BJ (cell line): Measurements from ENCODE around the gene BLVRB. TPM values are rescaled to one million over a fixed set of nuclear protein-coding genes. Genes with fewer than 3 reads are reported as not detected.
A peak's percentile ranks its signal among the peaks of the same experiment; 100 is the strongest.

Experiments used
- CTCF ChIA-PET: fragments of 350-600 bp; formaldehyde crosslinking; extraction: SDS; loops from one replicate; lab custom pipeline; 2021; ENCODE audit warnings: antibody characterized with exemption, inconsistent platforms; lab: Yijun Ruan, JAX
- POLR2A ChIA-PET: fragments of 300-600 bp; sonication (Branson Sonifier 250); formaldehyde crosslinking; extraction: SDS; loops from one replicate; lab custom pipeline; 2021; ENCODE audit warnings: antibody characterized with exemption; lab: Charles Lee
- DNase-seq: peaks from one replicate; pipeline ENCODE4 v3.0.0-alpha.2; 2011; ENCODE audit warnings: low read depth
- H3K27me3 ChIP-seq: 2 replicates; pipeline ENCODE4 v1.6.0; 2011; ENCODE audit warnings: low read length; ENCODE audit not compliant: control insufficient read depth, insufficient read depth
- H3K36me3 ChIP-seq: 2 replicates; pipeline ENCODE4 v1.5.1; 2011; ENCODE audit warnings: low read length; ENCODE audit not compliant: control insufficient read depth, insufficient read depth
- H3K4me3 ChIP-seq: 2 replicates; pipeline ENCODE4 v1.5.1; 2011; ENCODE audit warnings: low read depth, mild to moderate bottlenecking, control low read depth, low read length
- polyA plus RNA-seq: library from polyadenylated mRNA; depleted of rRNA; stranded (reverse); fragments of >200 nt; gene quantifications from 2 replicates; pipeline ENCODE4 v1.2.3, GENCODE V29; 2011
- TF ChIP-seq, protein P1 (sequence below): IDR thresholded peaks from 2 replicates; pipeline ENCODE4 v1.5.1; 2011; ENCODE audit warnings: low read depth, mild to moderate bottlenecking, control low read depth, inconsistent platforms, low read length, moderate library complexity; ENCODE audit not compliant: insufficient read depth

The BLVRB gene
- polyA plus RNA-seq, 1 experiment, result 71.4 TPM

DNA sequence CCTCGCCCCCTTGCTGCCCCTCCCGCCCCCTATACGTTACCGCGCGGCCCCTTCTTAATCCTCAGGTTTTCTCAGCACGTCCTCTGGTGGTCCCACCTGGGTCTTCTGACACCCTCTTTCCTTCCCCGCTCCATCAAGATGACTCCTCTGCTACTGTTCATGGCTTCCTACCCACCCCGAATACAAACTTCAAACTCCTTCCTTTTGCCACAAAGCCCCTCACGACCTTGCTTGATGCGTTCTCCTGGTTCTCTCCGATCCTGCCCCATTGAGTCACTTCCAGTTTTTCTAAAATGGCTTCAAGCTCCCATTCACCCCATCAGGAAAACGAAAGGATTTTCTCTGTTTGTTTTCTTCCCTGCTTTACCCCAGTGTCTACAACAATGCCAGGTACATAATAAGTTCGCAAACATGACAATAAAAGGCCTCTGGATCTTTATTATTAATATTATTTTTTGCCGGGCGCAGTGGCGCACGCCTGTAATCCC lies 20.7 kb downstream of the BLVRB start:
- TF ChIP-seq, protein P1, sequence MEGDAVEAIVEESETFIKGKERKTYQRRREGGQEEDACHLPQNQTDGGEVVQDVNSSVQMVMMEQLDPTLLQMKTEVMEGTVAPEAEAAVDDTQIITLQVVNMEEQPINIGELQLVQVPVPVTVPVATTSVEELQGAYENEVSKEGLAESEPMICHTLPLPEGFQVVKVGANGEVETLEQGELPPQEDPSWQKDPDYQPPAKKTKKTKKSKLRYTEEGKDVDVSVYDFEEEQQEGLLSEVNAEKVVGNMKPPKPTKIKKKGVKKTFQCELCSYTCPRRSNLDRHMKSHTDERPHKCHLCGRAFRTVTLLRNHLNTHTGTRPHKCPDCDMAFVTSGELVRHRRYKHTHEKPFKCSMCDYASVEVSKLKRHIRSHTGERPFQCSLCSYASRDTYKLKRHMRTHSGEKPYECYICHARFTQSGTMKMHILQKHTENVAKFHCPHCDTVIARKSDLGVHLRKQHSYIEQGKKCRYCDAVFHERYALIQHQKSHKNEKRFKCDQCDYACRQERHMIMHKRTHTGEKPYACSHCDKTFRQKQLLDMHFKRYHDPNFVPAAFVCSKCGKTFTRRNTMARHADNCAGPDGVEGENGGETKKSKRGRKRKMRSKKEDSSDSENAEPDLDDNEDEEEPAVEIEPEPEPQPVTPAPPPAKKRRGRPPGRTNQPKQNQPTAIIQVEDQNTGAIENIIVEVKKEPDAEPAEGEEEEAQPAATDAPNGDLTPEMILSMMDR, result no peak
- peaks cover 13% of the 10 kb centered on the region for H3K36me3 ChIP-seq
- no peak for DNase-seq
- peak overlapping the region; percentile 97 for H3K4me3 ChIP-seq
- CTCF ChIA-PET, result interaction anchor here (0.8 to 1.2 kb wide), 2 partner anchors 11 to 24 kb away, joined by 5 to 6 read pairs; no protein-coding TSS in a partner anchor
- H3K27me3 ChIP-seq, result no peaks in the 10 kb centered on the region
- POLR2A ChIA-PET, result no interaction called here

DNA sequence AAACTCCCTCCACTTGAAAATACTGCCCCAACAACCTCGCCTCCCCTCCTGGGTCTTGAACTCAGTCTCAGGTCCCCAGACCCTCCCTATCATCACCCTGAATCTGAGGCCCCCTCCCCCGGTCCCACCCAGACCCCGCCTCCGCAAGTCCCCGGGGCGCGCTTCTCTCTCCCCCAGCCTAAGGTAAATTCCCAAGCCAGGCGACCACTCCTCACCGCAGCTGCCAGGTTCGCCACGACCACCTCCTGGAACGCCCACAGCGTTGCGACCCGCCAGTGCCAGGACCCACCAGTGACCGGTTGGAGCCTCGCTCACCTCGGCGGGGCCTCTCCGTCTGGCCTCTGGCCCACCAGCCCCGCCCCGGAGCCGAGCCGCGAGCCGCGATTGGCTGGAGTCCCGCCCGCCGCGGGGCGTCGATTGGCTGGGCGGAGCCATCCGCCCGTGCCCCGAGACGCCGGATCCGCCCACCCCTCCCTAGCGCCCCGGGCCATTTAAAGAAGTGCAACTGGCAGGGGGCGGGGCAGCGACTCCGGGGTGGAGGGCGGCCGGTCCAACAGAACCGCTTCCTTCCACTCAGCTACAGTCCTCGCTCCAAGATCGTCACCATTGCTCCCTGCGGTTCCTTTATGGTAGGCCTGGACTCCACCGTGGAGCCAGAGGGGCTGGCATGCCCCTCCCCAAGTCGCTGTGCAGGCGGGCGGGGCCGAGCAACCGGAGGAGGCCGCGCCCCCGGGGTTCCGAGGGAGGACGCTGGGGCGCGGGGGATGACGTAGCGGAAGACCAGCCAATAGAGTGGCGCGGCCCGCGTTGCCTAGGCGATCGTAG lies 21.3 kb downstream of the BLVRB start, which contains the start of gene SERTAD3:
TSS of gene SERTAD3 (minus strand) at position 336 of the 825 bp plus-strand sequence. CDS start 2,255 bp downstream, outside the sequence.
- Histone ChIP-seq H3K36me3 (peaks cover 13% of the 10 kb centered on the region), H3K4me3 (peak within 1 kb of the TSS; percentile 97), H3K27me3 (no peaks in the 10 kb centered on the region)
- DNase-seq, result no peak
- POLR2A ChIA-PET, result no interaction called here
- TF ChIP-seq, protein P1, result no peak
- CTCF ChIA-PET, result interaction anchor here (0.8 to 1.4 kb wide), 3 partner anchors 12 to 23 kb away, joined by 5 to 7 read pairs (median 6); no protein-coding TSS in a partner anchor

DNA sequence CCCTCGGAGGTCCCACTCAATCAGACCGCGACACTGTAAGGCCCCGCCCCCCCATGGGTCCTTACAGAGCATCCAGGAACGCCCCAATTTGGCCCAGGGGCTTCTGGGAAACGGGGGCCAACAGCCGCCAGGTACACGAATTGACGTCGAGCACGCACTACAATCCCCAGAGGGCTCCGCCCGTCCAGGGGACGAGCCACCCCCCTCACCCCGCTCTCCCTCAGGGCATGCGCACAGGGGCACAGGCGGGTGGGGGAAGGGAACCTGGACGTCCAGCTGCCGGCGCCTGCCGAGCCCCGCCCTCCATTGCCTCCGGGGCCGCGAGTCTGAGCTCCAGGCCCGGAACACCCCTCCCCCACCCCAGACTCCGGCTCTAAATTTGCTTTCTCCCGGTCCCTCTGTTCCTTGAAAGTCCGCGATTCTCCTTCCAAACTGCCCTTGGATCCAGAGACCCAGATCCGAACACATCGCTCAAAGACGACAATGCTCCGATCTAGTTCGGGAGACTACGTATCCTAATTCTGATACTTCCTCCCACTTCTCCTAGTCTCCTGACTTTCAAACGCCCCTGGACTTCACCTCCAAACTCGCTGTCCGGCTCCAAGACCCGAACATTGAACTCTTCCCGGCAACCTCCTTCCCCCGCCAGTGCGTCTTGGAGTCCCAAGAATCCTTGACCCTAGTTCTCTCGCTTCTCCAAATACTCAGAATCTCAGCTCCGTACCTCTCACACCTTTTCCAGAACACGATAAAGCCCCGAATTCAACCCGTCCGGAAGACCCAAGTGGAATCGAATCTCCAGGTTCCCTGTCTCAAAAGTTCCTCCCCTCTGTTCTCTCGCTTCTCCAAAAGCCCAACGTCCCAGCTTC lies 22.2 kb downstream of the BLVRB start:
- peaks cover 13% of the 10 kb centered on the region for H3K36me3 ChIP-seq
- H3K4me3 ChIP-seq, result peak overlapping the region; percentile 97
- DNase-seq, result peak; percentile 99
- POLR2A ChIA-PET, result interaction anchor here (0.5 to 1.3 kb wide), 5 partner anchors 10 to 157 kb away, joined by 3 to 16 read pairs (median 7); partner anchors contain the start of genes BLVRB and SERTAD1
- TF ChIP-seq, protein P1, result no peak
- no peaks in the 10 kb centered on the region for H3K27me3 ChIP-seq
- CTCF ChIA-PET, result interaction anchor here (0.7 to 2.4 kb wide), 7 partner anchors 19 to 191 kb away, joined by 3 to 11 read pairs (median 5); no protein-coding TSS in a partner anchor

DNA sequence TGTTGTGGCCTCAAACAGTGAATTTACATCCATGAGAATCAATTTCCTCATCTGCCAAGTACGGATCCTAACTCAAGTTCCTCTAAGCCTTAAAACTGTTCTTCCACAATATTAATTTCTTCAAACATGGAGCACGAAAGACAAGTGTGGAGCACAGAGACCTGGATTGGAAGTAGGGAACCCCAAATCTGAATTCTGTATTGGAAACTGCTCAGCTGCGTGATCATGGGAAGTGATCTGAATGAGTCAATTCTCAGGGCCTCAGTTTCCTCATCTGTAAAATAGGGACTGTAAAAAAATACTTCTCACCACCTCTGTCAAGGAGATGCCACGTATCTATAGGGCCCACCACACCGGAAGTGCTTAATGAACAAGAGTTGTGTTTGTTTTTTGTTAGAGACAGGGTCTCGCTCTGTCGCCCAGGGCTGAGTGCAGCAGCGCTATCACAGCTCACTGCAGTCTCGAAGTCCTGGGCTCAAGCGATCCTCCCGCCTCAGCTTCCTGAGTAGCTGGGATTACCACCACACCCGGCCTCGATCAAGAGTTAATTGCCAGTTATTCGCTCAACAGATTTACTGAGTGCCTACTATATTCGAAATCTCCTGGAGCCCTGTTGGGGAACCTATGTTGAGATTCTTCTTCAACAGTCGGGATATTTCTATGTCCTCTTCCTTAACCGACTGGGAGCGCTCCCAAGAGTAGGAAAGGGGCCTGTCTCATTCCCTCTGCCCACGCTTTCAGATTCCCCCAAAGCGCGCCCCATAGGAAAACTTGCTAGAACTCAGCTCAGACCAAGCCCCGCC lies 23.0 kb downstream of the BLVRB start:
- Histone ChIP-seq H3K4me3 (peak overlapping the region; percentile 46), H3K27me3 (no peaks in the 10 kb centered on the region), H3K36me3 (peaks cover 13% of the 10 kb centered on the region)
- ChIA-PET POLR2A (interaction anchor here (0.5 to 1.3 kb wide), 5 partner anchors 9 to 156 kb away, joined by 3 to 16 read pairs (median 7); partner anchors contain the start of genes BLVRB and SERTAD1), CTCF (interaction anchor here (0.7 to 2.4 kb wide), 6 partner anchors 18 to 192 kb away, joined by 3 to 11 read pairs (median 4); no protein-coding TSS in a partner anchor)
- TF ChIP-seq, protein P1, result no peak
- no peak for DNase-seq
